NCI-H748 (cell line): Measurements from ENCODE around the gene ITFG1.

Experiments
- DNase-seq: peaks from one replicate; lab custom pipeline; 2025; ENCODE audit not compliant: unreplicated experiment; lab: John Stamatoyannopoulos, UW

ITFG1 gene

GRCh38 chr16:47113130-47113529, 347.7 kb downstream of the ITFG1 start:
- DNase-seq: no peak

- no peak for DNase-seq
Measured at GRCh38 chr16:47110939-47111338, 349.9 kb downstream of the ITFG1 start.

- DNase-seq: no peak
Measured at GRCh38 chr16:47109361-47109760, 351.5 kb downstream of the ITFG1 start.
